Spinal cord (tissue), 10 donors: Measurements from ENCODE around the gene EMP2. TPM values are rescaled to one million over a fixed set of nuclear protein-coding genes. Genes with fewer than 3 reads are reported as not detected.

Experiments used
- DNase-seq, 6 donors: peaks; one replicate each; pipeline versions ENCODE4 v3.0.0 to v3.0.0-alpha.2; 2013 to 2015; ENCODE audit warnings: low spot score in 6 of 6, low read depth in 4 of 6
- H3K27ac ChIP-seq: one replicate; pipeline ENCODE4 v1.5.1; 2013; ENCODE audit warnings: low read depth, low read length, control low read depth
- H3K27me3 ChIP-seq: one replicate; pipeline ENCODE4 v1.6.1; 2013; ENCODE audit warnings: low read length; ENCODE audit not compliant: control insufficient read depth, insufficient read depth
- H3K36me3 ChIP-seq: one replicate; pipeline ENCODE4 v1.6.1; 2013; ENCODE audit warnings: low read length; ENCODE audit not compliant: control insufficient read depth, insufficient read depth
- H3K4me1 ChIP-seq: one replicate; pipeline ENCODE4 v1.6.1; 2013; ENCODE audit warnings: low read length; ENCODE audit not compliant: control insufficient read depth, insufficient read depth
- H3K4me3 ChIP-seq: one replicate; pipeline ENCODE4 v1.5.1; 2013; ENCODE audit warnings: low read depth, low read length, control low read depth
- H3K9me3 ChIP-seq: one replicate; pipeline ENCODE4 v1.6.1; 2013; ENCODE audit warnings: low read length; ENCODE audit not compliant: control insufficient read depth, insufficient read depth
- WGBS: methylation state at CpG from one replicate; pipeline ENCODE4 v1.1.5; 2013; ENCODE audit warnings: missing lambda C conversion rate; ENCODE audit not compliant: insufficient coverage; 5-methylcytosine and 5-hydroxymethylcytosine counted together
- polyA plus RNA-seq, 2 donors: library from polyadenylated mRNA; unstranded; fragments of 120-200 nt; gene quantifications; one replicate each; pipeline ENCODE4 v1.2.1, GENCODE V29; 2013; ENCODE audit not compliant: insufficient read length in 2 of 2
- total RNA-seq, 2 donors: library from RNA; depleted of rRNA in 1 of 2; stranded (reverse); fragments of 120-200 nt in 1 of 2; fragments of >200 nt in 1 of 2; gene quantifications; one replicate each; pipeline versions ENCODE4 v1.2.3 to v1.2.4, GENCODE V29; 2013 to 2014
- donor health status: healthy.

The EMP2 gene
- total and polyA plus RNA-seq, 4 donors = 19.7 to 40.9 (median 30.9) TPM

DNA sequence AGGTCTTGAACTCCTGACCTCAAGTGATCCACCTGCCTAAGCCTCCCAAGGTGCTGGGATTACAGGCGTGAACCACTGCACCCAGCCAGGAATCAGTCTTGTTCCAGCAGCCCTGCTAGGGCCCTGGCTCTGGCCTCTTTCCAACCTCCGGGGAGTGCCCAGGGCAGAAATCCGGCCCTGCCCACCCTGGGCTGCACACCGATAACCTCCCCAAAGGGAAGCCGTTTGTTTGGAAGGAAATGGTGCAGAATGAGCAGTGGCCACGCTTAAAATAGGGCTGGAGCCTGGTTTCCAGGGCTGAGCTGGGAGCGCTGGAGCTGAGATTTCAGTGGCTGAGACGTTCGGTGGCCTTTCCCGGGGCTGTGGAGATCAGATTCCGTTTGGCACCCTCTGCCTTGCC, 17.8 kb upstream of the EMP2 start:
- no peak overlapping the region for H3K27ac ChIP-seq
- 67% methylated on average over 11 of the region's 11 CpGs for WGBS
- peaks cover 8% of the 10 kb centered on the region for H3K4me1 ChIP-seq
- no peak overlapping the region for H3K4me3 ChIP-seq
- H3K27me3 ChIP-seq = no peaks in the 10 kb centered on the region
- no peaks in the 10 kb centered on the region for H3K9me3 ChIP-seq
- DNase-seq = no peak
- H3K36me3 ChIP-seq = no peaks in the 10 kb centered on the region

DNA sequence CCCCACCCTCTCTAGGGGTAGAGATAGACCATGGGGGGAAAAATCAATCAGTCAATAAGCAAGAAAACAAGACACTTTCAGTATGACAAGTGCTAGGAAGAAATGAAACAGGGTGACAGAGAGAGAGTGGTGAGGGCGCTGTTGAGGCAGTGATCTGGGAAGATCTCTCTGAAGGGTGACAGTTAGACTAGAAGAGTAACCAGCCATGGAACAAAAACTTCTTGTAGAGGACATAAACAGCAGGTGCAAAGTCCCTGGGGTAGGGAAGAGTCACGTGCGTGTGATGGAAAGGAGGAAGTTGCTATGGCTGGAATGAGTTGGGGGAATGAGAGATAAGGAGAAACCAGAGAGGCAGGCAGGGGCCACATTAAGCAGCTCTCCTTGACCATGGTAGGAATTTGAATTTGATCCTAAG, 16.8 kb upstream of the EMP2 start:
- 81% methylated on average over 3 of the region's 3 CpGs for WGBS
- Histone ChIP-seq H3K4me3 (no peak overlapping the region), H3K9me3 (no peaks in the 10 kb centered on the region), H3K27ac (no peak overlapping the region), H3K36me3 (no peaks in the 10 kb centered on the region), H3K4me1 (peaks cover 8% of the 10 kb centered on the region), H3K27me3 (peaks cover 2% of the 10 kb centered on the region)
- no peak for DNase-seq

- 85% methylated on average over 9 of the region's 9 CpGs for WGBS
- Histone ChIP-seq H3K36me3 (no peaks in the 10 kb centered on the region), H3K4me3 (no peak overlapping the region), H3K9me3 (no peaks in the 10 kb centered on the region), H3K27ac (no peak overlapping the region), H3K27me3 (peaks cover 2% of the 10 kb centered on the region), H3K4me1 (peaks cover 5% of the 10 kb centered on the region)
- DNase-seq = no peak
These were observed 14.0 kb upstream of the EMP2 start for GRCh38 chr16:10594312-10594950.

DNA sequence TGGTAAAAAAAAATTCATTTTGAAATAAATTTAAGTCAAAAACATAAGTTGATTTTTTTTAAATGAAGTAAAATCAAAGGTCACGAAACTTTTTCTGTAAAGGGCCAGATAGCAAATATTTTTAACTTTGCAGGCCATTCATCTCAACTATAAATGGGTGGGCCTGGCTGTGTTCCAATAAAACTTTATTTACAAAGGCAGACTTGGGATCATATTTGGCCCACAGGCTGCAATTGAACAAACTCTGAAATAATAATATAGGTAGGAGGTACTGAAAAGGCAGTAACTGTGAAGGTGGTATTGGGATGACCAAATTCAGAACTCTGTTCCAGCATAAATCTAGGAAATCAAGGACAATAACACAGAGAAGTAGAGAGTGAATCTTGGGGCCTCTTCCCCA, 12.2 kb upstream of the EMP2 start:
- Histone ChIP-seq H3K27ac (no peak overlapping the region), H3K4me1 (no peaks in the 10 kb centered on the region), H3K27me3 (peaks cover 2% of the 10 kb centered on the region), H3K4me3 (no peak overlapping the region), H3K36me3 (no peaks in the 10 kb centered on the region), H3K9me3 (no peaks in the 10 kb centered on the region)
- no peak for DNase-seq
- WGBS = no CpG with 5 or more reads among the region's 1 CpG

DNA sequence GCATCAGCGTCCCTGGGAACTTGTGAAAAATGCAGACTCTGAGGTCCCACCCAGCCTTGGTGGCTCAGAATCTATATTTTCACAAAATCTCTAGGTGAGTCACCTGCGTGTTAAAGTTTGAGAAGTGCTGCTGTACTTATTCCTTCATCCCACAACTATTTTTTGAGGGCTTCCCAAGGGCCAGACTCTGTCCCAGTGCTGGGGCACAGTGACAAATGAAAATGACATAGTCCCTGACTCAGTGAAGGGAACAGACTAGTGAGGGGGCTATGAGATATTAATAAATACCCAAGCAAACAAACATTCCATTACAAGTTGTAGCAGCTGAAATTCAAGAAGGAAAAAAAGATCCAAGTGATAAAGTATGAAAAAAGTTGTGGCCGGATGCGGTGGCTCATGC, 9.9 kb upstream of the EMP2 start:
- Histone ChIP-seq H3K36me3 (no peaks in the 10 kb centered on the region), H3K27ac (no peak overlapping the region), H3K4me1 (no peaks in the 10 kb centered on the region), H3K27me3 (peaks cover 2% of the 10 kb centered on the region), H3K9me3 (no peaks in the 10 kb centered on the region), H3K4me3 (no peak overlapping the region)
- WGBS = 91% methylated on average over 2 of the region's 4 CpGs
- no peak for DNase-seq

DNA sequence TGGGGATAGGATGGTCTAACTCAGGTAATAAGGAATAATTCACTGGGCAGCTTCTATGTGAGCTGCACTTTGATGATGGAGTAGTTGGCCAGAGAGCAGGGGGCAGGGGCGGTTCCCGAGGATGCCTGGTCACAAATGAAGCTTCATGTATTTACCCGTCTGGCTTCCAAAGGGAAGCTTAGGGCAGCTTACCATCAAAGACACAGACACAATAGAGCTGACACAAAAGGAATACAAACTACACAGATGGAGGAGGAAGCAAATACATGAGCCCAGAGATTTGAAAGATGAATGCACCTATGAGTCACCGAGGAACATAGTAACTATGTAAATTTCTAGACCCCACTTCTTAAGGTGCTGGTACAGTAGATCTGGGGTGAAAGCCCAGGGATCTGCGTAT, 8.7 kb upstream of the EMP2 start:
- Histone ChIP-seq H3K4me3 (no peak overlapping the region), H3K27me3 (peaks cover 2% of the 10 kb centered on the region), H3K9me3 (no peaks in the 10 kb centered on the region), H3K36me3 (no peaks in the 10 kb centered on the region), H3K27ac (no peak overlapping the region), H3K4me1 (no peaks in the 10 kb centered on the region)
- 58% methylated on average over 2 of the region's 5 CpGs for WGBS
- DNase-seq = no peak

DNA sequence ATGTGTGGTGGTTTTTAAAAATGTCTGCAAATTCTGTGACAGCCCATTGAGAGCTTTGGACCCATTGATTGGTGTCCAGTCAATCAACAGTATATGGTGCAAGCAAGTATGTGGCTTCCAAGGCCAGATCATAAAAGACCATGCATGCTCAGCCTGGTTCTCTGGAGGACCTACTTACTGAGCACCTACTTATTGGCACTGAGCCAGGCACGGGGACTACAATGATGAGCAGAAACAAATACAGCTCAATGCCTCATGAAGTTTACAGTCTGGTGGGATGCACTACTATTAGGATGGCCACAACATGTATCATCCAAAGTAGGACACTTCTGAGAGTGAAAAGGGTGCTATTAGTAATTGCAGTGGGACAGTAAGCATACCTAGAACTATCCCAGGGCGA, 7.2 kb upstream of the EMP2 start:
- no peaks in the 10 kb centered on the region for H3K9me3 ChIP-seq
- DNase-seq = no peak
- no peaks in the 10 kb centered on the region for H3K27me3 ChIP-seq
- H3K36me3 ChIP-seq = no peaks in the 10 kb centered on the region
- no peak overlapping the region for H3K27ac ChIP-seq
- H3K4me3 ChIP-seq = no peak overlapping the region
- 33% methylated on average over 1 of the region's 2 CpGs for WGBS
- H3K4me1 ChIP-seq = no peaks in the 10 kb centered on the region

DNA sequence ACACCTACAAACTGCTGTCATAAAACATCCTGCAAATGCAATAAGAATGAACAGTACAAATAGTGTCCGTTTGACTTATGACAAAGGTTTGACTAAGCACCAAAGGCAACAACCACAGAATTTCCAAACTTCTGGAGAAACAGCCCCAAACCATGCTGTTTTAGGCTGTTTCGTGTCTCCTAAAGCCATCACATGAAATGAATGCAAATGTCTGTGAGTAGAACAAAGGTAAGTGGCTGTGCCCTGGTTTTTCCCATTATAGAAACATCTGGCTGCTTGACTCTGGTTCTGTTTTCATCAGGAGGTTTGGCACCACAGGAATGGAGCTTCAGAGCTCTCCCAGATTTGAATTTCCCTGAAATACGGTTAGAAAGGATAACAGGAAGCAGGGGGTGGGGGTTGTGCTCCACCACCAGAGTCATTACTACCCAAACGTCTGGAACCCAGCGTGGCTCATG, 4.6 kb upstream of the EMP2 start:
- Histone ChIP-seq H3K9me3 (no peaks in the 10 kb centered on the region), H3K4me3 (no peak overlapping the region), H3K27me3 (peaks cover 3% of the 10 kb centered on the region), H3K4me1 (peaks cover 11% of the 10 kb centered on the region), H3K36me3 (no peaks in the 10 kb centered on the region), H3K27ac (no peak overlapping the region)
- DNase-seq = peak in 1 of 6 donors; percentile 18
- WGBS = 32% methylated on average over 3 of the region's 5 CpGs

GRCh38 chr16:10583269-10583668, 2.9 kb upstream of the EMP2 start:
- H3K4me1 ChIP-seq = peaks cover 22% of the 10 kb centered on the region
- 80% methylated on average over 1 of the region's 4 CpGs for WGBS
- no peak for DNase-seq
- peaks cover 8% of the 10 kb centered on the region for H3K27me3 ChIP-seq
- no peaks in the 10 kb centered on the region for H3K9me3 ChIP-seq
- H3K36me3 ChIP-seq = no peaks in the 10 kb centered on the region
- no peak overlapping the region for H3K4me3 ChIP-seq
- H3K27ac ChIP-seq = no peak overlapping the region

DNA sequence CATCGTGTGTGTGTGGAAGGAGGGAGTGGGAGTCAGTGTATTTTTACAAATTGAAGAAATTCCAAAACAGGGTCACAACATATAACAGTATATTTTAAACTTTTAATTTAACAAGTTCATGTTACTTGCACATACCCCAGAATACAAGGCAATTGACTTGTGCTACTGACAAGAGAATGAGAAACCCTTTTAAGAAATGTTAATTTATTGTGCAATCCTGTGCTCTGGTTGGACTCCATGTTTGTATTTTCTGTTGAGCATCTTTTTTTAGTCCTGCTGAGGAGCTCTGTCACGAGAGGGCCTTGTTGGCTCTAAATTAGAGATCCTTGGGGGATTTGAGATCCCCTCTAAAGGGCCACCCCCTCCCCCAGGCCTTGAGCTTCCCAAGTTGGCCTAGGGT, 1.1 kb upstream of the EMP2 start:
- H3K27me3 ChIP-seq = peaks cover 8% of the 10 kb centered on the region
- no peak overlapping the region for H3K4me3 ChIP-seq
- no peaks in the 10 kb centered on the region for H3K9me3 ChIP-seq
- peaks cover 36% of the 10 kb centered on the region for H3K4me1 ChIP-seq
- WGBS = no CpG with 5 or more reads among the region's 2 CpGs
- H3K27ac ChIP-seq = no peak overlapping the region
- DNase-seq = no peak
- H3K36me3 ChIP-seq = no peaks in the 10 kb centered on the region
